Spleen (tissue), 11 donors: ENCODE results near the gene SHANK1. TPM values are rescaled to one million over a fixed set of nuclear protein-coding genes. Genes with fewer than 3 reads are reported as not detected.
"Not testable (repeated sequence)": the region's sequence is repeated elsewhere in the genome, so short reads cannot be mapped to it uniquely, and the experiment has no call there.

ENCODE experiments used
- DNase-seq: peaks from one replicate; pipeline ENCODE4 v3.0.0-alpha.2; 2020
- H3K27ac ChIP-seq, 8 donors: fragments of 200-600 bp; sonication (generic) in 7 of 8; 1 replicate in 4 of 8; 2 replicates in 4 of 8; pipeline versions ENCODE4 v1.5.0 to v1.8.0; 2016 to 2021; ENCODE audit warnings: inconsistent platforms in 4 of 8, mild to moderate bottlenecking in 4 of 8, moderate library complexity in 1 of 8
- H3K27me3 ChIP-seq, 7 donors: fragments of 200-600 bp; sonication (generic) in 6 of 7; replicated peaks in 1 of 7; 1 replicate in 4 of 7; 2 replicates in 3 of 7; pipeline versions ENCODE4 v1.5.0 to v1.8.0; 2016 to 2021; ENCODE audit warnings: inconsistent platforms in 3 of 7, mild to moderate bottlenecking in 1 of 7
- H3K36me3 ChIP-seq, 6 donors: fragments of 200-600 bp; sonication (generic) in 5 of 6; 1 replicate in 4 of 6; 2 replicates in 2 of 6; pipeline versions ENCODE4 v1.5.0 to v1.8.0; 2016 to 2021; ENCODE audit warnings: inconsistent platforms in 2 of 6
- H3K4me1 ChIP-seq, 6 donors: fragments of 200-600 bp; sonication (generic) in 5 of 6; 1 replicate in 3 of 6; 2 replicates in 3 of 6; pipeline versions ENCODE4 v1.5.0 to v1.8.0; 2016 to 2021; ENCODE audit warnings: inconsistent platforms in 3 of 6
- H3K4me3 ChIP-seq, 8 donors: fragments of 200-600 bp; sonication (generic) in 7 of 8; 1 replicate in 4 of 8; 2 replicates in 4 of 8; pipeline versions ENCODE4 v1.5.0 to v1.8.0; 2016 to 2021; ENCODE audit warnings: inconsistent platforms in 4 of 8, mild to moderate bottlenecking in 4 of 8, moderate library complexity in 2 of 8
- H3K9me3 ChIP-seq, 8 donors: fragments of 200-600 bp; sonication (generic) in 7 of 8; 1 replicate in 4 of 8; 2 replicates in 4 of 8; pipeline versions ENCODE4 v1.5.0 to v1.8.0; 2016 to 2021; ENCODE audit warnings: inconsistent platforms in 4 of 8
- CTCF ChIP-seq, 11 experiments: fragments of 200-600 bp in 7 of 11; fragments of 450-650 bp in 4 of 11; sonication (generic) in 4 of 11; IDR thresholded peaks in 8 of 11; conservative IDR thresholded peaks in 3 of 11; 1 replicate in 7 of 11; 2 replicates in 4 of 11; pipeline versions ENCODE4 v1.4.0 to v1.8.0; 2016 to 2021; ENCODE audit warnings: antibody characterized with exemption in 11 of 11, inconsistent platforms in 4 of 11, mild to moderate bottlenecking in 1 of 11
- POLR2A ChIP-seq, 3 donors: fragments of 450-650 bp; IDR thresholded peaks; one replicate each; pipeline ENCODE4 v1.5.1; 2017; ENCODE audit warnings: antibody characterized with exemption in 3 of 3, mild to moderate bottlenecking in 1 of 3
- POLR2AphosphoS5 ChIP-seq, 3 donors: sonication (generic); formaldehyde crosslinking; IDR thresholded peaks; one replicate each; pipeline ENCODE4 v1.5.1; 2017; ENCODE audit warnings: antibody characterized with exemption in 3 of 3
- WGBS, 5 donors: extraction: QIAGEN DNeasy Blood & Tissue Kit in 3 of 5; methylation state at CpG; one replicate each; pipeline versions ENCODE4 v1.1.5 to v1.1.7; 2013 to 2018; 5-methylcytosine and 5-hydroxymethylcytosine counted together
- intact Hi-C: fragments of 100-400 bp; cut with DNase I; formaldehyde crosslinking; loops from one replicate; pipeline ENCODE4 v1.15.0; 2023; ENCODE audit warnings: low total_unique reads
- polyA plus RNA-seq, 3 donors: library from polyadenylated mRNA; stranded (reverse); fragments of 200-250 nt; gene quantifications; one replicate each; pipeline ENCODE4 v1.2.1, GENCODE V29; 2013
- total RNA-seq, 7 donors: library from RNA; depleted of rRNA in 3 of 7; stranded (reverse); fragments of >200 nt in 3 of 7; fragmentation: NEBNext Ultra II Directional in 4 of 7; extraction: Animal tissue kit (Norgen Biotek cat#: 25700) in 4 of 7; gene quantifications; one replicate each; pipeline versions ENCODE4 v1.1.0 to v1.2.1, GENCODE V29; 2016 to 2021
- donor health status: healthy with polysubstance abuse.
- donor health status: DM: no; HTN: no; CAD: no; lungs with moderate emphysema.
- donor health status: DM: no; HTN: no; CAD: no.
- donor health status: Bipolar disorder and iron deficiency.
- donor health status: healthy.
- donor health status: DM: no; HTN: no; CAD: no.
- donor health status: DM: yes; HTN: yes; CAD: no.

The SHANK1 gene
- total and polyA plus RNA-seq, 10 donors, result 0.07 to 1.8 (median 0.35) TPM; not detected in 2

- H3K27ac ChIP-seq, result no peak overlapping the region
- H3K27me3 ChIP-seq, result peaks cover 0 to 50% (median 0%) of the 10 kb centered on the region in 7 donors
- no peak for DNase-seq
- TF ChIP-seq CTCF (IDR thresholded peaks at IDR 0.05 in 8 of 11, conservative IDR thresholded peaks at IDR 0.05 in 3 of 11) (no peak), POLR2AphosphoS5 (IDR thresholded peaks at IDR 0.05) (no peak), POLR2A (IDR thresholded peaks at IDR 0.05) (no peak)
- WGBS, 5 donors, result 69 to 87% (median 74%) methylated on average over 4 of the region's 4 CpGs
- peaks cover 0 to 14% (median 2%) of the 10 kb centered on the region in 8 donors for H3K9me3 ChIP-seq
- intact Hi-C loops, result no loop called here
- H3K4me3 ChIP-seq, result no peak overlapping the region
- no peaks in the 10 kb centered on the region for H3K36me3 ChIP-seq
- H3K4me1 ChIP-seq, result no peaks in the 10 kb centered on the region
These were observed 40.3 kb upstream of the SHANK1 start for GRCh38 chr19:50759886-50760285.

GRCh38 chr19:50759076-50759475, 39.5 kb upstream of the SHANK1 start:
- H3K27ac ChIP-seq, intact Hi-C loops, H3K4me3 ChIP-seq, DNase-seq, H3K4me1 ChIP-seq, H3K36me3 ChIP-seq: not testable (repeated sequence)
- H3K9me3 ChIP-seq, result peaks cover 0 to 14% (median 2%) of the 10 kb centered on the region in 8 donors
- WGBS, 5 donors, result 77 to 89% (median 83%) methylated on average over 11 to 17 of the region's 18 CpGs
- H3K27me3 ChIP-seq, result peaks cover 0 to 53% (median 0%) of the 10 kb centered on the region in 7 donors

- intact Hi-C loops, DNase-seq, H3K36me3 ChIP-seq, H3K4me3 ChIP-seq, H3K4me1 ChIP-seq, H3K27ac ChIP-seq: not testable (repeated sequence)
- Histone ChIP-seq H3K9me3 (peaks cover 0 to 14% (median 2%) of the 10 kb centered on the region in 8 donors), H3K27me3 (peaks cover 0 to 46% (median 0%) of the 10 kb centered on the region in 7 donors)
- WGBS, 5 donors, result 83 to 100% (median 97%) methylated on average over 3 of the region's 3 CpGs
These were observed 38.0 kb upstream of the SHANK1 start for GRCh38 chr19:50757624-50758023.

- DNase-seq, H3K27ac ChIP-seq, intact Hi-C loops, H3K4me1 ChIP-seq, H3K36me3 ChIP-seq, H3K4me3 ChIP-seq: not testable (repeated sequence)
- Histone ChIP-seq H3K27me3 (peaks cover 0 to 40% (median 0%) of the 10 kb centered on the region in 7 donors), H3K9me3 (peaks cover 0 to 14% (median 2%) of the 10 kb centered on the region in 8 donors)
- 69 to 72% (median 71%) methylated on average over 8 of the region's 8 CpGs for WGBS, 5 donors
These were observed 36.6 kb upstream of the SHANK1 start for GRCh38 chr19:50756244-50756643.

- 70 to 91% (median 84%) methylated on average over 4 of the region's 4 CpGs for WGBS, 5 donors
- intact Hi-C loops, result no loop called here
These were observed 34.3 kb upstream of the SHANK1 start for GRCh38 chr19:50753879-50754278.

More at GRCh38 chr19:50753879-50754278, 34.3 kb upstream of the SHANK1 start:
- peaks cover 0 to 48% (median 0%) of the 10 kb centered on the region in 7 donors for H3K27me3 ChIP-seq
- DNase-seq, result no peak
- TF ChIP-seq POLR2AphosphoS5 (IDR thresholded peaks at IDR 0.05), result no peak
- no peak for TF ChIP-seq POLR2A (IDR thresholded peaks at IDR 0.05)
- no peak for TF ChIP-seq CTCF (IDR thresholded peaks at IDR 0.05 in 8 of 11, conservative IDR thresholded peaks at IDR 0.05 in 3 of 11)
- H3K27ac ChIP-seq, result no peak overlapping the region
- no peaks in the 10 kb centered on the region for H3K4me1 ChIP-seq
- no peak overlapping the region for H3K4me3 ChIP-seq
- H3K9me3 ChIP-seq, result no peaks in the 10 kb centered on the region
- H3K36me3 ChIP-seq, result no peaks in the 10 kb centered on the region
